GM19372 (cell line): ENCODE measurements around the gene MAF.

Source experiments
- ATAC-seq: cut with Tn5 transposase; IDR thresholded peaks from one replicate; pipeline ENCODE4 v1.9.1; 2021; ENCODE audit warnings: mild to moderate bottlenecking, low read depth, moderate library complexity; ENCODE audit not compliant: unreplicated experiment

The MAF gene

GRCh38 chr16:79550373-79550772 is 50.2 kb downstream of the MAF start:
- ATAC-seq, result no peak

DNA sequence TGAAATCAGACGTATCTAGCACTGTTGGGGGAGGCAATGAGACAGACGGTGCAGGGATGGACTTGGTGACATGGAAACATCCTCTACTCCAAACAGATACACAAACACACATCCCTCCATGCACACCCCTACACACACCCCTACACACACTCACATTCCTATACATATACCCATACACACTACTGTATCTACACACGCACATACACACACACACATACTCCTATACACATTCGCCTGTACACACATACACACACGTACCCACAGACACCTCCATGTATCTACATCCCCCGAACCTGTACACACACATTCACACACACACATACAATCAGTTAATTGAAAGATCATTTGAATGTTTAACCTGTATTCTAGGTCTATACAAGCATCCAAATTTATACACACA is 53.5 kb downstream of the MAF start:
- no peak for ATAC-seq
